Fibroblast of lung (primary cell): ENCODE data around the gene PLEKHJ1. TPM values are rescaled to one million over a fixed set of nuclear protein-coding genes. Genes with fewer than 3 reads are reported as not detected.
A peak's percentile ranks its signal among the peaks of the same experiment; 100 is the strongest.

Experiments
- DNase-seq, 2 donors: peaks; one replicate each; pipeline versions ENCODE4 v3.0.0 to v3.0.0-alpha.2; 2010; ENCODE audit warnings: low read depth in 2 of 2
- H2AFZ ChIP-seq: 2 replicates; pipeline ENCODE4 v1.5.1; 2012; ENCODE audit warnings: low read length, control low read depth, inconsistent platforms
- H3K27ac ChIP-seq: 2 replicates; pipeline ENCODE4 v1.5.1; 2011; ENCODE audit warnings: low read length, control low read depth; ENCODE audit not compliant: insufficient read depth
- H3K27me3 ChIP-seq: 2 replicates; pipeline ENCODE4 v1.5.1; 2011; ENCODE audit warnings: mild to moderate bottlenecking, low read length; ENCODE audit not compliant: control insufficient read depth, insufficient read depth
- H3K36me3 ChIP-seq: 2 replicates; pipeline ENCODE4 v1.5.1; 2011; ENCODE audit warnings: low read length; ENCODE audit not compliant: control insufficient read depth, insufficient read depth
- H3K4me1 ChIP-seq: 2 replicates; pipeline ENCODE4 v1.5.1; 2011; ENCODE audit warnings: low read length; ENCODE audit not compliant: control insufficient read depth, insufficient read depth; ENCODE audit errors: extremely low read depth
- H3K4me2 ChIP-seq: 2 replicates; pipeline ENCODE4 v1.5.1; 2011; ENCODE audit warnings: low read length, control low read depth; ENCODE audit not compliant: insufficient read depth; ENCODE audit errors: extremely low read depth
- H3K4me3 ChIP-seq, 4 experiments: fragments of 200-600 bp in 1 of 4; sonication (generic) in 1 of 4; replicated peaks in 1 of 4; 2 replicates each; pipeline ENCODE4 v1.5.1; 2011 to 2016; ENCODE audit warnings: low read length in 4 of 4, low read depth in 3 of 4, mild to moderate bottlenecking in 3 of 4, control low read depth in 2 of 4, inconsistent platforms in 1 of 4, mixed read lengths in 1 of 4; ENCODE audit not compliant: insufficient read depth in 1 of 4; ENCODE audit errors: control extremely low read depth in 1 of 4
- H3K79me2 ChIP-seq: 2 replicates; pipeline ENCODE4 v1.5.1; 2012; ENCODE audit warnings: mild to moderate bottlenecking, low read length, inconsistent platforms; ENCODE audit not compliant: control insufficient read depth, insufficient read depth
- H3K9ac ChIP-seq: 2 replicates; pipeline ENCODE4 v1.5.1; 2011; ENCODE audit warnings: mild to moderate bottlenecking, low read length, control low read depth; ENCODE audit not compliant: insufficient read depth
- H3K9me3 ChIP-seq: 2 replicates; pipeline ENCODE4 v1.5.1; 2012; ENCODE audit warnings: low read depth, low read length; ENCODE audit not compliant: control insufficient read depth, insufficient read depth
- H4K20me1 ChIP-seq: 2 replicates; pipeline ENCODE4 v1.5.1; 2011; ENCODE audit warnings: low read length; ENCODE audit not compliant: control insufficient read depth, insufficient read depth; ENCODE audit errors: extremely low read depth
- EZH2 ChIP-seq: IDR thresholded peaks from 2 replicates; pipeline ENCODE4 v1.5.1; 2012; ENCODE audit warnings: low read length, control low read depth, mild to moderate bottlenecking; ENCODE audit errors: missing control alignments
- polyA plus RNA-seq, 2 donors: library from polyadenylated mRNA; depleted of rRNA in 1 of 2; stranded (reverse) in 1 of 2; unstranded in 1 of 2; fragments of >200 nt; gene quantifications; 2 replicates each; pipeline ENCODE4 v1.2.1, GENCODE V29; 2011 to 2012; ENCODE audit warnings: missing spikeins in 1 of 2
- total RNA-seq: library from RNA; depleted of rRNA; stranded (reverse); fragments of >200 nt; gene quantifications from 2 replicates; pipeline ENCODE4 v1.2.1, GENCODE V29; 2014
- TF ChIP-seq, protein P1 (sequence below), 2 donors: IDR thresholded peaks in 1 of 2; conservative IDR thresholded peaks in 1 of 2; 1 replicate in 1 of 2; 2 replicates in 1 of 2; pipeline ENCODE4 v1.5.1; 2011 to 2012; ENCODE audit warnings: low read length in 2 of 2, control low read depth in 1 of 2, inconsistent platforms in 1 of 2, low read depth in 1 of 2, mild to moderate bottlenecking in 1 of 2

PLEKHJ1 gene
- total and polyA plus RNA-seq, 2 donors (not counting 1 experiment from before 2014, with no cell fraction given), result 34.9 to 61.3 TPM

DNA sequence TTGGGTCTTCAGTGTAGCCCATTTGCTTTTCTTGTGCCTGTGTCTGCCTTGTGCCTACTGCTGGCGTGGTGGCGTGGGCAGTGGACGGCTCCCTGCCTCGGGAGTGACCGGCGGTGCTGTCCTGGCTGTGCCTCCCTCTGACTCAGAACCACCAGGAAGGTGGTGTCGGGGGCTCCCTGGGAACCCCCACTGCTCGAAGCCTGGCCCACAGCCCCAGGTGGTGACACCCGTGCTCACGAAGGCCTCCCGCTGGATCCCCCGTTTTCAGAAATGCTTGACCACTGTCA, 7.9 kb upstream of the PLEKHJ1 start:
- Histone ChIP-seq H3K36me3 (peaks cover 35% of the 10 kb centered on the region), H3K4me1 (peaks cover 8% of the 10 kb centered on the region), H4K20me1 (peaks cover 4% of the 10 kb centered on the region), H3K9me3 (no peaks in the 10 kb centered on the region), H3K27me3 (no peaks in the 10 kb centered on the region), H3K4me3 (no peak overlapping the region), H3K27ac (no peak overlapping the region), H3K79me2 (peaks cover 54% of the 10 kb centered on the region), H3K9ac (no peak overlapping the region), H3K4me2 (no peak overlapping the region), H2AFZ (no peak overlapping the region)
- TF ChIP-seq EZH2, result no peak
- TF ChIP-seq, protein P1, sequence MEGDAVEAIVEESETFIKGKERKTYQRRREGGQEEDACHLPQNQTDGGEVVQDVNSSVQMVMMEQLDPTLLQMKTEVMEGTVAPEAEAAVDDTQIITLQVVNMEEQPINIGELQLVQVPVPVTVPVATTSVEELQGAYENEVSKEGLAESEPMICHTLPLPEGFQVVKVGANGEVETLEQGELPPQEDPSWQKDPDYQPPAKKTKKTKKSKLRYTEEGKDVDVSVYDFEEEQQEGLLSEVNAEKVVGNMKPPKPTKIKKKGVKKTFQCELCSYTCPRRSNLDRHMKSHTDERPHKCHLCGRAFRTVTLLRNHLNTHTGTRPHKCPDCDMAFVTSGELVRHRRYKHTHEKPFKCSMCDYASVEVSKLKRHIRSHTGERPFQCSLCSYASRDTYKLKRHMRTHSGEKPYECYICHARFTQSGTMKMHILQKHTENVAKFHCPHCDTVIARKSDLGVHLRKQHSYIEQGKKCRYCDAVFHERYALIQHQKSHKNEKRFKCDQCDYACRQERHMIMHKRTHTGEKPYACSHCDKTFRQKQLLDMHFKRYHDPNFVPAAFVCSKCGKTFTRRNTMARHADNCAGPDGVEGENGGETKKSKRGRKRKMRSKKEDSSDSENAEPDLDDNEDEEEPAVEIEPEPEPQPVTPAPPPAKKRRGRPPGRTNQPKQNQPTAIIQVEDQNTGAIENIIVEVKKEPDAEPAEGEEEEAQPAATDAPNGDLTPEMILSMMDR (conservative IDR thresholded peaks at IDR 0.05 in 1 of 2, IDR thresholded peaks at IDR 0.05 in 1 of 2; ENCODE audit: low read depth in 1 of 2, low read length in 2 of 2), result no peak
- no peak for DNase-seq

DNA sequence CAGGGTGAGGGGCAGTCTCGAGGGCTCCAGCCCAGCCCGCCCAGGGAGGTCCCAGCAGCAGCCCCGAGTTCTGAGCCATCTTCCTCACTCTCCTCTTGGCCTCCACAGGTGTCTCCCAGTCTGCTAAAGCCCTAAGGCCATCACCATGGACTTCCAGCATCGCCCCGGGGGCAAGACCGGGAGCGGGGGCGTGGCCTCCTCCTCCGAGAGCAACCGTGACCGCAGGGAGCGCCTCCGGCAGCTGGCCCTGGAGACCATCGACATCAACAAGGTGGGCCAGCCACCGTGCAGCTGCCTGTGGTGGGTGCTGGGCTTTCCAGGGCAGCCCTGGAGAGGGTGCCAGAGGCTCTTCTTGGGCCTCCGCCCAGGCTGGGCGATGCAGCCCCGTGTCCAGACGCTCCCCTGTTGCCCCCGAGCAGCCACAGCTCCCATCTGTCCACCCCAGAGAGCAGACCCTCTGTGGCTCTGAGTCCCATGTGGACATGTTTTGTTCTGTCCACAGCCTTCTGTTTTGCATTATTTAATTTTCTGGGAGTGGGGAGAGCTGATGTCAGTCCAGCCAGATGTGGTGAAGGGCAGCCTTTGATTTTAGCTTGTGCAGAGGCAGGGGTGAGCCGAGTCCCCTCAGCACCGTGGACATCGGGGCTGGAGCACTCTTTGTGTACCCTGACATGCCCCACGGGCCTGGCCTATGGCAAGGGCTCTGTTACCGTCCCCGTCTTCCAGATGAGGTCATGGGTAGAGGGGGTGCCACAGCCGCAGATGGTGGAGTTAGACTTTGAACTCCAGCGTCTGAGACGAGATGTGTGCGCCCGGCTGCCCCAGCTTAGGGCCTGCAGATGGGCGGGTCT, 7.4 kb upstream of the PLEKHJ1 start:
- H3K36me3 ChIP-seq, result peaks cover 34% of the 10 kb centered on the region
- H3K4me2 ChIP-seq, result no peak overlapping the region
- H3K79me2 ChIP-seq, result peaks cover 60% of the 10 kb centered on the region
- peaks cover 11% of the 10 kb centered on the region for H3K4me1 ChIP-seq
- no peak overlapping the region for H2AFZ ChIP-seq
- TF ChIP-seq, protein P1 (conservative IDR thresholded peaks at IDR 0.05 in 1 of 2, IDR thresholded peaks at IDR 0.05 in 1 of 2; ENCODE audit: low read depth in 1 of 2, low read length in 2 of 2), result no peak
- TF ChIP-seq EZH2, result no peak
- H3K9me3 ChIP-seq, result no peaks in the 10 kb centered on the region
- H3K4me3 ChIP-seq, result no peak overlapping the region
- H3K27ac ChIP-seq, result peak overlapping the region; percentile 20
- no peak overlapping the region for H3K9ac ChIP-seq
- no peak for DNase-seq
- H3K27me3 ChIP-seq, result no peaks in the 10 kb centered on the region
- peaks cover 4% of the 10 kb centered on the region for H4K20me1 ChIP-seq

GRCh38 chr19:2242816-2243215, 6.7 kb upstream of the PLEKHJ1 start:
- H3K4me1 ChIP-seq, result peaks cover 13% of the 10 kb centered on the region

More at GRCh38 chr19:2242816-2243215, 6.7 kb upstream of the PLEKHJ1 start:
- Histone ChIP-seq H3K9me3 (no peaks in the 10 kb centered on the region), H3K36me3 (peaks cover 34% of the 10 kb centered on the region), H3K4me2 (no peak overlapping the region), H3K27me3 (no peaks in the 10 kb centered on the region), H2AFZ (no peak overlapping the region), H3K27ac (no peak overlapping the region), H3K79me2 (peaks cover 67% of the 10 kb centered on the region), H3K4me3 (no peak overlapping the region), H3K9ac (no peak overlapping the region), H4K20me1 (peaks cover 4% of the 10 kb centered on the region)
- no peak for DNase-seq
- no peak for TF ChIP-seq EZH2
- TF ChIP-seq, protein P1 (conservative IDR thresholded peaks at IDR 0.05 in 1 of 2, IDR thresholded peaks at IDR 0.05 in 1 of 2; ENCODE audit: low read depth in 1 of 2, low read length in 2 of 2), result no peak
